NT2/D1 (cell line): ENCODE measurements around the gene MAMDC4.

Source experiments
- SUZ12 ChIP-seq: IDR thresholded peaks from 2 replicates; pipeline ENCODE4 v1.6.1; 2011; ENCODE audit not compliant: insufficient read length, insufficient read depth; ENCODE audit errors: extremely low read depth
- YY1 ChIP-seq: IDR thresholded peaks from 2 replicates; pipeline ENCODE4 v1.6.1; 2011; ENCODE audit not compliant: insufficient read length, insufficient read depth

DNA sequence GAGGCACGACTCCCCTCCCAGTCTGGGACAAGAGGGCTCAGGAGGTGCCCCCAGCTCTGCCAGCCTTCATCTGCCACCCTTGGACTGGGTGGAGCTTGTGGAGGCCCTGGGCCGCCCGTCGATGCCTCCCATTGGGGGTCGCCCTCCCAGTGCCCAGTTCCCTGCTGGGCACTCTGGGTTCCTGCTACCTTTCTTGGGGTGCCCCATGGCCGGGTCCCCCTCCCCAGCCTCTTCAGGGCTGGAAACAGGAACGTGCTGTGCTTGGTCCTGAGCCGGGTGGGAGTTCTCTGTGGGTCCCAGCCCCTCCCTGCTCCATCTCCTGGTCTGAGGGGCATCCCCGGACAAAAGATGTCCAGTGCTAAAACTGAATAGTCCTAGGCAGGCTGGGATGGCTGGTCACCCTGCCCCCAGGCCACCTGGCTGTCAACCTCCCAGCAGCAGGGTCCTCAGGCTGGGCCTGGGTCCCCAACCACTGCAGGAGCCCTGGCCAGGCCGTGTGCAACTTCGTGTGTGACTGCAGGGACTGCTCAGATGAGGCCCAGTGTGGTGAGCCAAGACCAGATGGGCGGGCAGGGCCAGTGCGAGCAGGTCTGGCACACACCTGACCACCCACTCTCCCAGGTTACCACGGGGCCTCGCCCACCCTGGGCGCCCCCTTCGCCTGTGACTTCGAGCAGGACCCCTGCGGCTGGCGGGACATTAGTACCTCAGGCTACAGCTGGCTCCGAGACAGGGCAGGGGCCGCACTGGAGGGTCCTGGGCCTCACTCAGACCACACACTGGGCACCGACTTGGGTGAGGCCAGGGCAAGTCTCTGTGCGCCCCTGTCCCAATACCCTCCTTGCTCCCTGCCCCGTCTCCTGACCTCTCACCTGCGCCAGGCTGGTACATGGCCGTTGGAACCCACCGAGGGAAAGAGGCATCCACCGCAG, 784 bp downstream of the MAMDC4 start:
- no peak for TF ChIP-seq YY1
- TF ChIP-seq SUZ12 = no peak
